GM12801 (cell line): ENCODE measurements around the gene MAGEF1.

ENCODE experiments used
- CTCF ChIP-seq: IDR thresholded peaks from one replicate; pipeline ENCODE4 v1.5.1; 2011; ENCODE audit warnings: control low read depth; ENCODE audit not compliant: insufficient read length; ENCODE audit errors: extremely low read depth

The MAGEF1 gene

GRCh38 chr3:184683234-184683633 lies 28.6 kb downstream of the MAGEF1 start:
- TF ChIP-seq CTCF = no peak

GRCh38 chr3:184682671-184683070 lies 29.2 kb downstream of the MAGEF1 start:
- TF ChIP-seq CTCF = no peak

GRCh38 chr3:184680385-184681345 lies 31.2 kb downstream of the MAGEF1 start:
- TF ChIP-seq CTCF = no peak

GRCh38 chr3:184679056-184679816 lies 32.6 kb downstream of the MAGEF1 start:
- no peak for TF ChIP-seq CTCF

GRCh38 chr3:184678317-184679055 lies 33.4 kb downstream of the MAGEF1 start:
- no peak for TF ChIP-seq CTCF

GRCh38 chr3:184677344-184678316 lies 34.2 kb downstream of the MAGEF1 start:
- no peak for TF ChIP-seq CTCF
